ELR (cell line): ENCODE results near the gene ASIC1.

Experiments
- DNase-seq: peaks from one replicate; pipeline ENCODE4 v3.0.0-alpha.2; 2015; ENCODE audit warnings: low read depth

Gene ASIC1

GRCh38 chr12:50107416-50108268, 50.2 kb downstream of the ASIC1 start:
- DNase-seq, result no peak

GRCh38 chr12:50109319-50109718, 51.9 kb downstream of the ASIC1 start:
- no peak for DNase-seq

GRCh38 chr12:50110127-50110761, 52.8 kb downstream of the ASIC1 start:
- no peak for DNase-seq

GRCh38 chr12:50110762-50111351, 53.5 kb downstream of the ASIC1 start:
- DNase-seq, result peak; percentile 55

GRCh38 chr12:50111395-50111692, 53.9 kb downstream of the ASIC1 start:
- no peak for DNase-seq

GRCh38 chr12:50111693-50112455, 54.5 kb downstream of the ASIC1 start, which contains the start of gene COX14:
TSS of gene COX14 (plus strand) at chr12:50112236. CDS start at chr12:50120044, 7,808 bp downstream.
- DNase-seq, result peak; percentile 100

GRCh38 chr12:50112456-50113218, 55.2 kb downstream of the ASIC1 start:
- DNase-seq, result peak; percentile 65

- DNase-seq, result no peak
Observed at GRCh38 chr12:50117057-50117622, 59.7 kb downstream of the ASIC1 start.

- no peak for DNase-seq
Observed at GRCh38 chr12:50119387-50119786, 62.0 kb downstream of the ASIC1 start.

- DNase-seq, result no peak
Observed at GRCh38 chr12:50120521-50120920, 63.1 kb downstream of the ASIC1 start.

GRCh38 chr12:50120953-50121352, 63.6 kb downstream of the ASIC1 start:
- DNase-seq, result no peak

- DNase-seq, result no peak
Observed at GRCh38 chr12:50121641-50122040, 64.2 kb downstream of the ASIC1 start.

- no peak for DNase-seq
Observed at GRCh38 chr12:50123203-50123602, 65.8 kb downstream of the ASIC1 start.

GRCh38 chr12:50127546-50127945, 70.2 kb downstream of the ASIC1 start:
- no peak for DNase-seq

- no peak for DNase-seq
Observed at GRCh38 chr12:50129290-50129689, 71.9 kb downstream of the ASIC1 start.

GRCh38 chr12:50132505-50133135, 75.2 kb downstream of the ASIC1 start:
- DNase-seq, result no peak
